OCI-LY3 (cell line): ENCODE data around the gene FUZ.

Experiments
- H2AFZ ChIP-seq: fragments of 200-600, 300-600 bp; shearing (Covaris generic); 2 replicates; pipeline ENCODE4 v1.6.0; 2014; ENCODE audit warnings: antibody characterized with exemption, low read depth, low read length
- H3K27ac ChIP-seq: fragments of 200-600, 300-600 bp; sonication (generic); 2 replicates; pipeline ENCODE4 v1.5.1; 2014; ENCODE audit warnings: mild to moderate bottlenecking, low read length, moderate library complexity, mixed read lengths
- H3K27me3 ChIP-seq: fragments of 200-600, 300-600 bp; sonication (generic); 2 replicates; pipeline ENCODE4 v1.6.1; 2014; ENCODE audit warnings: low read depth, low read length, mixed read lengths
- H3K36me3 ChIP-seq: fragments of 200-600, 300-600 bp; sonication (generic); replicated peaks from 2 replicates; pipeline ENCODE3; 2014; ENCODE audit warnings: low read depth, low read length, mixed read lengths
- H3K4me1 ChIP-seq: fragments of 300-600, 200-600 bp; sonication (generic); 2 replicates; pipeline ENCODE4 v1.6.1; 2014; ENCODE audit warnings: low read length, mixed read lengths
- H3K4me2 ChIP-seq: fragments of 200-600, 300-600 bp; sonication (generic); 2 replicates; pipeline ENCODE4 v1.6.1; 2014; ENCODE audit warnings: low read length, mixed read lengths
- H3K4me3 ChIP-seq: fragments of 300-600, 200-600 bp; sonication (generic); 2 replicates; pipeline ENCODE4 v1.5.1; 2014; ENCODE audit warnings: antibody characterized with exemption, mild to moderate bottlenecking, low read length, moderate library complexity
- H3K79me2 ChIP-seq: fragments of 300-600, 200-600 bp; shearing (Covaris generic); 2 replicates; pipeline ENCODE4 v1.6.1; 2014; ENCODE audit warnings: mild to moderate bottlenecking, low read length, mixed read lengths
- H3K9ac ChIP-seq: fragments of 300-600, 200-600 bp; shearing (Covaris generic); 2 replicates; pipeline ENCODE4 v1.6.0; 2014; ENCODE audit warnings: mild to moderate bottlenecking, low read length, moderate library complexity
- H3K9me3 ChIP-seq: fragments of 200-600, 300-600 bp; shearing (Covaris generic); 2 replicates; pipeline ENCODE4 v1.6.1; 2014; ENCODE audit warnings: low read length, mixed read lengths; ENCODE audit not compliant: insufficient read depth
- H4K20me1 ChIP-seq: fragments of 200-600, 300-600 bp; sonication (generic); 2 replicates; pipeline ENCODE4 v1.6.1; 2016; ENCODE audit warnings: low read length, mixed read lengths; ENCODE audit not compliant: insufficient read depth
- EZH2phosphoT487 ChIP-seq: fragments of 200-600 bp; shearing (Covaris generic); IDR thresholded peaks from 2 replicates; pipeline ENCODE4 v1.6.1; 2018; ENCODE audit warnings: antibody characterized with exemption, mixed run types, low read depth
- TF ChIP-seq, protein P1 (sequence below): fragments of 200-600, 300-600 bp; sonication (generic); IDR thresholded peaks from 2 replicates; pipeline ENCODE4 v1.5.1; 2014; ENCODE audit warnings: antibody characterized with exemption, low read length, low read depth

Gene FUZ

DNA sequence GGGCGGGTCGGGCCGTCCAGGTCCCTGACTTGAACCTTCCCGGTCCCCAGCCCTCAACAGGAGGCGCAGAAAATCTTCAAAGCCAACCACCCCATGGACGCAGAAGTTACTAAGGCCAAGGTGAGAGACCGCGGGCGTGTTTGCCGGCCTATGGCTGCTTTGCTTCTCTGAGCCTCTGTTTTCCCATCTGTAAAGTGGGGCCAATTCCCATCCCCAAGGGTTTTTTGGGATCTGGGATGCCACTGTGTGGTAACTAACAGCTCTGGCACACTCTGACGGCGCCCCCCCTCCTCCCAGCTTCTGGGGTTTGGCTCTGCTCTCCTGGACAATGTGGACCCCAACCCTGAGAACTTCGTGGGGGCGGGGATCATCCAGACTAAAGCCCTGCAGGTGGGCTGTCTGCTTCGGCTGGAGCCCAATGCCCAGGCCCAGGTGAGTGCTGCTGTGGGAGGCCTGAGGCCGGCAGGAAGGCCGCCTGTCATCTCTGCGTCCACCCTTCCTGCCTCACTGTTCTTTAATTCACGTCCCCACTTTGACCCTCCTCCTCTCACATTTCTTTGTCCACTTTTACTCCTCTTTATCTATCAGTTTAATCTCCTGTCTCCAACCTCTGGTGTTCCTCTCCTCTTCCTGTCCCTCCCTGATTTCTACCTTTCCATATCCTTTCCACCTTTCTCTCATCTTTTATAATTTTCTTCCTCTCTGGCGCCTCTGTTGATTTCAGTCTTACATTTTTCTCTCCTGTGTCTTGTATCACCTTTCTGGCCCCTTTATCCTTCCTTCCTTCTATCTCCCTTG is 7.1 kb downstream of the FUZ start:
- Histone ChIP-seq H3K4me3 (no peak overlapping the region), H3K79me2 (no peaks in the 10 kb centered on the region), H2AFZ (no peak overlapping the region), H4K20me1 (no peaks in the 10 kb centered on the region), H3K9ac (no peak overlapping the region), H3K4me1 (peaks cover 19% of the 10 kb centered on the region), H3K36me3 (peaks cover 27% of the 10 kb centered on the region), H3K27me3 (no peaks in the 10 kb centered on the region), H3K9me3 (no peaks in the 10 kb centered on the region), H3K27ac (no peak overlapping the region), H3K4me2 (no peak overlapping the region)
- no peak for TF ChIP-seq EZH2phosphoT487
- TF ChIP-seq, protein P1, sequence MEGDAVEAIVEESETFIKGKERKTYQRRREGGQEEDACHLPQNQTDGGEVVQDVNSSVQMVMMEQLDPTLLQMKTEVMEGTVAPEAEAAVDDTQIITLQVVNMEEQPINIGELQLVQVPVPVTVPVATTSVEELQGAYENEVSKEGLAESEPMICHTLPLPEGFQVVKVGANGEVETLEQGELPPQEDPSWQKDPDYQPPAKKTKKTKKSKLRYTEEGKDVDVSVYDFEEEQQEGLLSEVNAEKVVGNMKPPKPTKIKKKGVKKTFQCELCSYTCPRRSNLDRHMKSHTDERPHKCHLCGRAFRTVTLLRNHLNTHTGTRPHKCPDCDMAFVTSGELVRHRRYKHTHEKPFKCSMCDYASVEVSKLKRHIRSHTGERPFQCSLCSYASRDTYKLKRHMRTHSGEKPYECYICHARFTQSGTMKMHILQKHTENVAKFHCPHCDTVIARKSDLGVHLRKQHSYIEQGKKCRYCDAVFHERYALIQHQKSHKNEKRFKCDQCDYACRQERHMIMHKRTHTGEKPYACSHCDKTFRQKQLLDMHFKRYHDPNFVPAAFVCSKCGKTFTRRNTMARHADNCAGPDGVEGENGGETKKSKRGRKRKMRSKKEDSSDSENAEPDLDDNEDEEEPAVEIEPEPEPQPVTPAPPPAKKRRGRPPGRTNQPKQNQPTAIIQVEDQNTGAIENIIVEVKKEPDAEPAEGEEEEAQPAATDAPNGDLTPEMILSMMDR: no peak

DNA sequence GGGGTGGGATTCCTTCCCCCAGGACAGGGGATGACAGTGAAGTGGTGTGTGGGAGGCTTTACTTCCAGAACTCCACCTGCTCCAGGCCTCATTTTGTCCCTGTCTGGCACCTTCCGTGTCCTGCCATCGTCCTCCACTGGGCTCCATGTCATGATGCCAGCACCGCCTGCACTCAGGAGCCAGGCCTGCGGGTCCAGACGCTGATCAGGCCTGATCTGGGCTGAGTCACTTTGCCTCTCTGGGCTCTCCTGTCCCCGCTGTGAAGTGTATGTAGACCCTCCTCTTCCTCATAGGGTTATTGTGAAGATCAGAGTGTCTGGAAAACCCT is 9.6 kb downstream of the FUZ start:
- Histone ChIP-seq H3K4me3 (no peak overlapping the region), H4K20me1 (no peaks in the 10 kb centered on the region), H3K27ac (no peak overlapping the region), H3K9ac (no peak overlapping the region), H3K4me1 (peaks cover 19% of the 10 kb centered on the region), H3K79me2 (no peaks in the 10 kb centered on the region), H3K9me3 (no peaks in the 10 kb centered on the region), H3K27me3 (no peaks in the 10 kb centered on the region), H3K4me2 (no peak overlapping the region), H3K36me3 (peaks cover 36% of the 10 kb centered on the region), H2AFZ (no peak overlapping the region)
- no peak for TF ChIP-seq EZH2phosphoT487
- TF ChIP-seq, protein P1: no peak

DNA sequence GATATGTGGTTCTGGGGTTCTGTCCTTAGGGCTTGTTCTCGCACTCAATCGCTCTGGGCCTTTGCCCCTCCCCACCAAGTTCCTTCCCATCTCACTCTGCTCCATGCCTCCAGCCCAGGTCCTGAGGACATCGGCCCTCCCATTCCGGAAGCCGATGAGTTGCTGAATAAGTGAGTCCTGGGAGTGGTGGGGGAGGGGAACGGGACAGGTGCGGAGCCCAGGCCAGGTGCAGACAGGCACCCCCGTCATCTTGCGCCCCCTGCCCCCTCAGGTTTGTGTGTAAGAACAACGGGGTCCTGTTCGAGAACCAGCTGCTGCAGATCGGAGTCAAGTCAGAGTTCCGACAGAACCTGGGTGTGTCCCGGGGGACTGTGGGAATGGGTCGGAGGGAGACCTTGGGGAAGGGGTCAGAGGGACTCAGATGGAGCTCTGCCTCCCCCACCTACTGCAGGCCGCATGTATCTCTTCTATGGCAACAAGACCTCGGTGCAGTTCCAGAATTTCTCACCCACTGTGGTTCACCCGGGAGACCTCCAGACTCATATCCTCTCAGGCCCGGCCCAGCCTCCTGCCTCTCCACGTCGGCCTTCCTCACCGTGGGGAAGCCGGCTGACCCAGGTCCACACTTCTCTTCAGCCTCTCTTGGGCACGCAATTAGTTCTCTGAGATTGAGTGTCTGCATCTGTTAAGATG is 10.1 kb downstream of the FUZ start:
- peaks cover 19% of the 10 kb centered on the region for H3K4me1 ChIP-seq
- H4K20me1 ChIP-seq: no peaks in the 10 kb centered on the region
- no peak overlapping the region for H3K27ac ChIP-seq
- no peaks in the 10 kb centered on the region for H3K27me3 ChIP-seq
- TF ChIP-seq, protein P1: no peak
- no peak for TF ChIP-seq EZH2phosphoT487
- no peaks in the 10 kb centered on the region for H3K79me2 ChIP-seq
- no peaks in the 10 kb centered on the region for H3K9me3 ChIP-seq
- H3K4me2 ChIP-seq: no peak overlapping the region
- no peak overlapping the region for H2AFZ ChIP-seq
- H3K9ac ChIP-seq: no peak overlapping the region
- H3K36me3 ChIP-seq: peaks cover 35% of the 10 kb centered on the region
- no peak overlapping the region for H3K4me3 ChIP-seq

DNA sequence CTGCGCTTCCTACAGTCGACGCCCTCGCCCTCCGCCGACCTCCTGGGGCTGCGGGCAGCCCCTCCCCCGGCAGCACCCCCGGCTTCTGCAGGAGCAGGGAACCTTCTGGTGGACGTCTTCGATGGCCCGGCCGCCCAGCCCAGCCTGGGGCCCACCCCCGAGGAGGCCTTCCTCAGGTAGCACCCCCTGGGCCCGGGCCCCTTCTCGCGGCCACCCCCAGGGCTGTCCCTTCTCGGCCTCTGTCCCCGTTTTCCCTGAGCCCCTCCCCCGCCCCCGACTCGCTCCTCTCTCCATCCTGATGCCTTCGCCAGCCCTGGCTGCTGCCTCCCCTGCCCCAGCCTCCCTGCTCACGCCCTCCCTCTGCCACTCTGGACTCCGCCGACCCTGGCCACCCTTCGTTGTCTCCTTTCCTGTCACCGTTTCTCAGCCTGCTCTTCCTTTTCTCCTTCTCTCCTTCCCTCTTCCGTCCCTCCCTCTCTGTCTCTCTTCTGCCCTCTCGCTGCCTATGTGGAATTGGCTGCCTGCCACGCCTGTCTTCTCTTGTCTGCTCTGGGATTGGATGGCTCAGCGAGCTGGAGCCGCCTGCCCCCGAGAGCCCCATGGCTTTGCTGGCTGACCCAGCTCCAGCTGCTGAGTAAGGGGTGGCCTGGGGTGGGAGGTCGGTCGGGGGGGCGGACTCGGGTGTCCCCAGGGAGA is 11.0 kb downstream of the FUZ start:
- Histone ChIP-seq H3K4me2 (no peak overlapping the region), H3K4me1 (peaks cover 10% of the 10 kb centered on the region), H2AFZ (no peak overlapping the region), H3K79me2 (no peaks in the 10 kb centered on the region), H3K27me3 (no peaks in the 10 kb centered on the region), H3K9ac (no peak overlapping the region), H4K20me1 (no peaks in the 10 kb centered on the region), H3K9me3 (no peaks in the 10 kb centered on the region), H3K36me3 (peaks cover 27% of the 10 kb centered on the region), H3K4me3 (no peak overlapping the region), H3K27ac (no peak overlapping the region)
- no peak for TF ChIP-seq EZH2phosphoT487
- TF ChIP-seq, protein P1: no peak
